Calu3 (cell line): ENCODE results near the gene ST8SIA5. TPM values are rescaled to one million over a fixed set of nuclear protein-coding genes. Genes with fewer than 3 reads are reported as not detected.
A peak's percentile ranks its signal among the peaks of the same experiment; 100 is the strongest.
"Not testable (repeated sequence)": the region's sequence is repeated elsewhere in the genome, so short reads cannot be mapped to it uniquely, and the experiment has no call there.

Experiments
- Bru-seq: library from RNA; stranded (reverse); fragments of 400-500 nt; gene quantifications from one replicate; lab custom pipeline; 2021; lab: Mats Ljungman, UMichigan
- BruChase-seq, 2 experiments: library from RNA; stranded (reverse); fragments of 400-500 nt; gene quantifications; one replicate each; lab custom pipeline; 2021; lab: Mats Ljungman, UMichigan
- BruUV-seq: library from RNA; stranded (reverse); fragments of 400-500 nt; replicated peaks from 2 replicates; lab custom pipeline; 2021; lab: Mats Ljungman, UMichigan
- CTCF ChIA-PET: fragments of 300-600 bp; sonication (Branson Sonifier 250); formaldehyde crosslinking; loops from one replicate; lab custom pipeline; 2022; ENCODE audit warnings: antibody characterized with exemption; lab: Charles Lee
- DNase-seq: peaks from one replicate; pipeline ENCODE4 v3.0.0; 2022
- H3K27ac Mint-ChIP-seq: one replicate; pipeline ENCODE4 v1.8.0; 2022; ENCODE audit warnings: mixed read lengths; ENCODE audit not compliant: unreplicated experiment
- H3K27me3 Mint-ChIP-seq: one replicate; pipeline ENCODE4 v1.8.0; 2022; ENCODE audit warnings: mixed read lengths; ENCODE audit not compliant: unreplicated experiment
- H3K36me3 Mint-ChIP-seq: one replicate; pipeline ENCODE4 v1.8.0; 2022; ENCODE audit warnings: mild to moderate bottlenecking, moderate library complexity, mixed read lengths; ENCODE audit not compliant: insufficient read depth, unreplicated experiment
- H3K4me1 Mint-ChIP-seq: one replicate; pipeline ENCODE4 v1.8.0; 2022; ENCODE audit warnings: mild to moderate bottlenecking, low read depth, mixed read lengths; ENCODE audit not compliant: unreplicated experiment
- H3K4me3 Mint-ChIP-seq: one replicate; pipeline ENCODE4 v1.8.0; 2022; ENCODE audit warnings: mild to moderate bottlenecking, low read depth, moderate library complexity, mixed read lengths; ENCODE audit not compliant: unreplicated experiment
- H3K9me3 Mint-ChIP-seq: one replicate; pipeline ENCODE4 v1.8.0; 2022; ENCODE audit warnings: low read depth, mixed read lengths; ENCODE audit not compliant: unreplicated experiment
- intact Hi-C: fragments of 100-400 bp; cut with micrococcal nuclease; formaldehyde crosslinking; loops from one replicate; pipeline ENCODE4 v1.10.0; 2022; ENCODE audit not compliant: unreplicated experiment
- long read RNA-seq: library from polyadenylated mRNA; stranded (forward); transcript quantifications from one replicate; pipeline ENCODE4 v2.0.0, GENCODE V29; 2022
- total RNA-seq: library from RNA; stranded (reverse); gene quantifications from 2 replicates; pipeline ENCODE4 v1.2.3, GENCODE V29; 2022
- TF ChIP-seq, protein P1 (sequence below): fragments of 200-600 bp; IDR thresholded peaks from one replicate; pipeline ENCODE4 v1.8.0; 2022; ENCODE audit warnings: antibody characterized with exemption; ENCODE audit not compliant: unreplicated experiment

The ST8SIA5 gene
- 0.02 TPM in 1 of 2 replicates, not detected in the other for total RNA-seq
- percentile 11 among the genes with signal in this experiment for Bru-seq, nascent RNA
- BruChase-seq, experiment 1, labeled RNA remaining after a 6-hour chase, result percentile 31 among the genes with signal in this experiment
- percentile 26 among the genes with signal in this experiment for BruChase-seq, experiment 2, labeled RNA remaining after a 2-hour chase
- long read RNA-seq, result 0 reads

DNA sequence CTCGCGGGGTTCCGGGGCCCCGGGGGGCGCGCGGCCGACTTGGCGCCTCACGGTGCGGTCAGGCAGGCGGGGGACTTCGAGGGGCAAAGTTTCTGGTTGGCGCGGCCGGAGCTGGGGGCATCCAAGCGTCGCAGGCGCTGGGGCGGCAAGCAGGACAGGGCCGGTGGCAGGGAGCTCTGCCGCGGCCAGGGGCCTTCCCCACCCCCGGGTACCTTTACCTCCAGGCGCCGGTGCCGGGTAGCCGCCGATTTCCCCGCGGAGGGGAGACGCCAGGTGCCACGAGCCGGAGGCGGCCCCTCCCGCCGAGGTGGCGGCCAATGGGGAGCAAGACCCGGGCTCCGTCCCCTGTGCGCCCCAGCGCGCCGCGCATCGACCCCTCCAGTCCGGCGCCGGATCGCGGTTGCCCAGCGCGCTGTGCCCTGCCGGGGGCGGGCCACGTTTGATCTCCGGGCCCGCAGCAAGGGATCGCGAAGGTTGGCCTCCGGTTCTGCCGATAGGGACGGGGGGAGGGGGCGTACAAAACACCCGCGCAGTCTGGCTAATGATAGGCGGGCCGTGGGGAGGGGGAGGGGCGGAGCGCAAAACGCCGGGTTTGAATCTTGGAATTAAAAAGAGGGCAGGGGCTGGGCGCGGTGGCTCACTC lies at the start of gene ST8SIA5:
Gene ST8SIA5 (minus strand): TSS at position 495 of the 643 bp plus-strand sequence. CDS start 545 bp downstream, outside the sequence.
- Mint-ChIP-seq H3K4me3 (no peak within 1 kb of the TSS), H3K27ac (no peak within 1 kb of the TSS), H3K4me1 (no peaks in the 10 kb centered on the region), H3K9me3 (no peaks in the 10 kb centered on the region), H3K27me3 (peaks cover 91% of the 10 kb centered on the region), H3K36me3 (no peaks in the 10 kb centered on the region)
- no peak for DNase-seq
- intact Hi-C loops, result no loop called here
- TF ChIP-seq, protein P1, sequence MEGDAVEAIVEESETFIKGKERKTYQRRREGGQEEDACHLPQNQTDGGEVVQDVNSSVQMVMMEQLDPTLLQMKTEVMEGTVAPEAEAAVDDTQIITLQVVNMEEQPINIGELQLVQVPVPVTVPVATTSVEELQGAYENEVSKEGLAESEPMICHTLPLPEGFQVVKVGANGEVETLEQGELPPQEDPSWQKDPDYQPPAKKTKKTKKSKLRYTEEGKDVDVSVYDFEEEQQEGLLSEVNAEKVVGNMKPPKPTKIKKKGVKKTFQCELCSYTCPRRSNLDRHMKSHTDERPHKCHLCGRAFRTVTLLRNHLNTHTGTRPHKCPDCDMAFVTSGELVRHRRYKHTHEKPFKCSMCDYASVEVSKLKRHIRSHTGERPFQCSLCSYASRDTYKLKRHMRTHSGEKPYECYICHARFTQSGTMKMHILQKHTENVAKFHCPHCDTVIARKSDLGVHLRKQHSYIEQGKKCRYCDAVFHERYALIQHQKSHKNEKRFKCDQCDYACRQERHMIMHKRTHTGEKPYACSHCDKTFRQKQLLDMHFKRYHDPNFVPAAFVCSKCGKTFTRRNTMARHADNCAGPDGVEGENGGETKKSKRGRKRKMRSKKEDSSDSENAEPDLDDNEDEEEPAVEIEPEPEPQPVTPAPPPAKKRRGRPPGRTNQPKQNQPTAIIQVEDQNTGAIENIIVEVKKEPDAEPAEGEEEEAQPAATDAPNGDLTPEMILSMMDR, result no peak
- no TSS peak for BruUV-seq
- CTCF ChIA-PET, result interaction anchor here (0.6 kb wide), 1 partner anchor 1895 kb away, joined by 3 read pairs; no protein-coding TSS in a partner anchor

- H3K4me3 Mint-ChIP-seq, H3K27me3 Mint-ChIP-seq, H3K27ac Mint-ChIP-seq, H3K36me3 Mint-ChIP-seq, BruUV-seq, DNase-seq, CTCF ChIA-PET, H3K9me3 Mint-ChIP-seq, H3K4me1 Mint-ChIP-seq, intact Hi-C loops: not testable (repeated sequence)
Measured at GRCh38 chr18:46795945-46796344, 39.1 kb upstream of the ST8SIA5 start.

- CTCF ChIA-PET, result no interaction called here
- intact Hi-C loops, result no loop called here
- no peaks in the 10 kb centered on the region for H3K4me1 Mint-ChIP-seq
- DNase-seq, result no peak
- no peak overlapping the region for H3K27ac Mint-ChIP-seq
- no TSS peak for BruUV-seq
- H3K4me3 Mint-ChIP-seq, result no peak overlapping the region
- TF ChIP-seq, protein P1, result no peak
- H3K36me3 Mint-ChIP-seq, result no peaks in the 10 kb centered on the region
- no peaks in the 10 kb centered on the region for H3K27me3 Mint-ChIP-seq
- no peaks in the 10 kb centered on the region for H3K9me3 Mint-ChIP-seq
Measured at GRCh38 chr18:46794607-46795006, 37.8 kb upstream of the ST8SIA5 start.

GRCh38 chr18:46793565-46793964 lies 36.7 kb upstream of the ST8SIA5 start:
- CTCF ChIA-PET, result no interaction called here
- intact Hi-C loops, result no loop called here
- no peaks in the 10 kb centered on the region for H3K27me3 Mint-ChIP-seq
- H3K36me3 Mint-ChIP-seq, result no peaks in the 10 kb centered on the region
- no TSS peak for BruUV-seq
- TF ChIP-seq, protein P1, result no peak
- DNase-seq, result no peak
- no peak overlapping the region for H3K4me3 Mint-ChIP-seq
- peaks cover 3% of the 10 kb centered on the region for H3K9me3 Mint-ChIP-seq
- H3K4me1 Mint-ChIP-seq, result no peaks in the 10 kb centered on the region
- H3K27ac Mint-ChIP-seq, result no peak overlapping the region

- CTCF ChIA-PET, result no interaction called here
- no peak for DNase-seq
- Mint-ChIP-seq H3K9me3 (peaks cover 5% of the 10 kb centered on the region), H3K4me1 (no peaks in the 10 kb centered on the region), H3K27ac (no peak overlapping the region), H3K4me3 (no peak overlapping the region), H3K36me3 (no peaks in the 10 kb centered on the region), H3K27me3 (no peaks in the 10 kb centered on the region)
- intact Hi-C loops, result no loop called here
- BruUV-seq, result no TSS peak
- TF ChIP-seq, protein P1, result no peak
Measured at GRCh38 chr18:46789088-46789487, 32.2 kb upstream of the ST8SIA5 start.
